GM12891 (cell line): ENCODE results near the gene PARD3.

ENCODE experiments used
- POLR2A ChIP-seq: IDR thresholded peaks from 2 replicates; pipeline ENCODE4 v1.6.1; 2011; ENCODE audit warnings: low read depth, low read length, control low read depth
- POLR2AphosphoS5 ChIP-seq: IDR thresholded peaks from 2 replicates; pipeline ENCODE4 v1.6.1; 2011; ENCODE audit warnings: low read depth, low read length, control low read depth
- SPI1 ChIP-seq: IDR thresholded peaks from 2 replicates; pipeline ENCODE4 v1.6.1; 2011; ENCODE audit warnings: low read depth, low read length, control low read depth
- TAF1 ChIP-seq: IDR thresholded peaks from 2 replicates; pipeline ENCODE4 v1.6.1; 2011; ENCODE audit warnings: low read depth, low read length, control low read depth

DNA sequence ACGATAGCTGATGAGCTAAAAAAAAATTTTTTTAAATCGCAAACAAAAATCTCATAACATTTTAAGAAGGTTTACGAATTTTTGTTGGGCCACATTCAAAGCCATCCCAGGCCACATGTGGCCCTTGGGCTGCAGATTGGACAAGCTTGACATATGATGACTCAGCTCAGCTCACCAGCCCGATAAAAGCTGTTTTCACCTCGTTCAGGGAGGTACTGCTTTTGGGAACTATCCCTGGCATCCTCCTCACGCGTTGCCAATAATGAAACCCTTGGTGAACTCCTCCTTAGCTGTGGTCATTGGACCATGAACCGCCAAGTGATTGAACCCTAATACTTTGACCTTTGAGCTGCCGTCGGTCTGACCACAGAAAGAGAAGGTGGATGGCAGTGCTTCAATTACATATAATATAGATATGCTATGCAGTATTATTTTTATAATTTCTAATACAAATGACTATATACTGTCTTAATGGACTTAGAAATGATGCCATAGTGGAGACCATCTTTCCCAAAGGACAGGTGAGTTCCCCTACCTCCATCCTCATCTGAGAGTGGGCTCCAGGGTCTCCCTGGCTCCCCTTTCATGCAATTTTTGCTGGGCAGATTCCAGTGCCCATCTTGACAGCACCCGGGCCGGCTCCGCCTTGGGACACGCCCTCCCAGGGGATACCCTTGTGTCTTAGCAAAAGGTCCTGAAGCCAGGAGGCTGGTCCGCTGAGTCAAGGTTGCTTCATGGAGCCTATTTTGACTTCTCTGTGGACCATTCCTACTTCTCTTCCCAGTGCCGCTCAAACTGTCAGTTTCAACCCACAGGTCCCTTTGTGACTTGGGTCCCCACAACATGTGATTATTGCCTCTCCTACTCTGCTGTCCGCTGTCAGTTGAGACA is 707.2 kb downstream of the PARD3 start:
- TF ChIP-seq POLR2A (no peak), POLR2AphosphoS5 (no peak), TAF1 (no peak), SPI1 (no peak)
